Natural killer cell (primary cell): ENCODE data around the gene MTO1. TPM values are rescaled to one million over a fixed set of nuclear protein-coding genes. Genes with fewer than 3 reads are reported as not detected.

Source experiments
- ATAC-seq, 3 donors: fragments of 150-1000 bp in 2 of 3; fragments of 200-7000 bp in 1 of 3; cut with Tn5 transposase; 1 replicate in 1 of 3; 2 replicates in 2 of 3; pipeline ENCODE4 v1.10.0; 2021; ENCODE audit warnings: mild to moderate bottlenecking in 2 of 3, moderate library complexity in 2 of 3
- DNase-seq, 2 donors: peaks; one replicate each; pipeline versions ENCODE4 v3.0.0 to v3.0.0-alpha.2; 2013 to 2021; ENCODE audit warnings: mixed read lengths in 1 of 2
- H3K27ac ChIP-seq: one replicate; pipeline ENCODE4 v1.5.1; 2013; ENCODE audit warnings: mild to moderate bottlenecking, low read length
- H3K27me3 ChIP-seq: one replicate; pipeline ENCODE4 v1.6.1; 2013; ENCODE audit warnings: low read length; ENCODE audit not compliant: control insufficient read depth, insufficient read depth
- H3K36me3 ChIP-seq: one replicate; pipeline ENCODE4 v1.6.1; 2013; ENCODE audit warnings: low read length; ENCODE audit not compliant: control insufficient read depth, insufficient read depth
- H3K4me1 ChIP-seq: one replicate; pipeline ENCODE4 v1.6.1; 2013; ENCODE audit warnings: low read length; ENCODE audit not compliant: control insufficient read depth, insufficient read depth
- H3K4me3 ChIP-seq: one replicate; pipeline ENCODE4 v1.5.1; 2013; ENCODE audit warnings: low read length
- H3K9me3 ChIP-seq: one replicate; pipeline ENCODE4 v1.6.1; 2013; ENCODE audit warnings: low read length; ENCODE audit not compliant: control insufficient read depth, insufficient read depth
- H3K27ac Mint-ChIP-seq, 2 donors: one replicate each; pipeline ENCODE4 v1.8.0; 2022; ENCODE audit warnings: mild to moderate bottlenecking in 2 of 2, mixed read lengths in 2 of 2, moderate library complexity in 1 of 2
- H3K27me3 Mint-ChIP-seq, 2 donors: one replicate each; pipeline ENCODE4 v1.8.0; 2022; ENCODE audit warnings: low read depth in 2 of 2, mixed read lengths in 2 of 2
- H3K36me3 Mint-ChIP-seq: one replicate; pipeline ENCODE4 v1.8.0; 2022; ENCODE audit warnings: mixed read lengths
- H3K4me1 Mint-ChIP-seq, 2 donors: one replicate each; pipeline ENCODE4 v1.8.0; 2022; ENCODE audit warnings: mixed read lengths in 2 of 2
- H3K4me3 Mint-ChIP-seq: one replicate; pipeline ENCODE4 v1.8.0; 2022; ENCODE audit warnings: mild to moderate bottlenecking, moderate library complexity, mixed read lengths
- H3K9me3 Mint-ChIP-seq, 2 donors: one replicate each; pipeline ENCODE4 v1.8.0; 2022; ENCODE audit warnings: mixed read lengths in 2 of 2
- CTCF ChIP-seq: fragments of 200-600 bp; IDR thresholded peaks from one replicate; pipeline ENCODE4 v1.8.0; 2022; ENCODE audit warnings: antibody characterized with exemption
- WGBS: methylation state at CpG from one replicate; pipeline ENCODE4 v1.1.7; 2013; ENCODE audit warnings: missing lambda C conversion rate; ENCODE audit not compliant: insufficient coverage; 5-methylcytosine and 5-hydroxymethylcytosine counted together
- intact Hi-C: fragments of 100-400 bp; cut with micrococcal nuclease; formaldehyde crosslinking; loops from one replicate; pipeline ENCODE4 v1.14.2; 2022
- total RNA-seq, 4 donors: library from RNA; stranded (reverse); fragments of 120-200 nt in 1 of 4; gene quantifications; one replicate each; pipeline versions ENCODE4 v1.2.3 to v1.2.4, GENCODE V29; 2013 to 2022

MTO1 gene
- total RNA-seq, 3 donors from 2014 or later (not counting 1 experiment from before 2014, with no cell fraction given), result 37.8 to 46.1 (median 41.3) TPM

- 2% methylated on average over 47 of the region's 50 CpGs for WGBS
- Histone ChIP-seq H3K4me1 (peaks cover 34% of the 10 kb centered on the region), H3K27me3 (no peaks in the 10 kb centered on the region), H3K27ac (peak overlapping the region; percentile 98), H3K9me3 (no peaks in the 10 kb centered on the region), H3K36me3 (peaks cover 13% of the 10 kb centered on the region), H3K4me3 (peak overlapping the region; percentile 51)
- Mint-ChIP-seq H3K27me3 (peaks cover 3 to 5% of the 10 kb centered on the region in 2 donors), H3K36me3 (peaks cover 10% of the 10 kb centered on the region), H3K27ac (peak overlapping the region; percentile 98 to 100), H3K4me1 (peaks cover 41 to 46% of the 10 kb centered on the region in 2 donors), H3K4me3 (peak overlapping the region; percentile 92), H3K9me3 (no peaks in the 10 kb centered on the region)
- peak; percentile 20 to 45 (median 33) for ATAC-seq
- intact Hi-C loops, result loop anchor here (2.0 to 5.0 kb wide), 2 partner anchors 101 to 129 kb away; partner anchors contain the start of gene SLC17A5
- peak; percentile 75 to 87 for DNase-seq
- TF ChIP-seq CTCF, result no peak
Measured at GRCh38 chr6:73523434-73524123, 62.0 kb downstream of the MTO1 start.

GRCh38 chr6:73525546-73526330 is 64.2 kb downstream of the MTO1 start:
- H3K4me3 ChIP-seq, result no peak overlapping the region
- H3K27me3 ChIP-seq, result no peaks in the 10 kb centered on the region
- H3K9me3 Mint-ChIP-seq, result no peaks in the 10 kb centered on the region
- peak overlapping the region in 1 of 2 donors; percentile 31 for H3K27ac Mint-ChIP-seq
- DNase-seq, result no peak
- no peaks in the 10 kb centered on the region for H3K9me3 ChIP-seq
- intact Hi-C loops, result no loop called here
- no peak overlapping the region for H3K27ac ChIP-seq
- H3K4me3 Mint-ChIP-seq, result no peak overlapping the region
- no peaks in the 10 kb centered on the region for H3K36me3 Mint-ChIP-seq
- TF ChIP-seq CTCF, result no peak
- H3K4me1 Mint-ChIP-seq, result peaks cover 19 to 25% of the 10 kb centered on the region in 2 donors
- H3K27me3 Mint-ChIP-seq, result peaks cover 4 to 5% of the 10 kb centered on the region in 2 donors
- H3K36me3 ChIP-seq, result no peaks in the 10 kb centered on the region
- WGBS, result 100% methylated on average over 3 of the region's 3 CpGs
- no peak for ATAC-seq
- H3K4me1 ChIP-seq, result peaks cover 18% of the 10 kb centered on the region

- no peaks in the 10 kb centered on the region for H3K36me3 Mint-ChIP-seq
- Histone ChIP-seq H3K9me3 (no peaks in the 10 kb centered on the region), H3K36me3 (no peaks in the 10 kb centered on the region), H3K4me1 (peaks cover 4% of the 10 kb centered on the region), H3K27me3 (no peaks in the 10 kb centered on the region), H3K4me3 (no peak overlapping the region), H3K27ac (no peak overlapping the region)
- no peak overlapping the region for H3K27ac Mint-ChIP-seq
- WGBS, result 96% methylated on average over 4 of the region's 7 CpGs
- DNase-seq, result no peak
- intact Hi-C loops, result no loop called here
- H3K9me3 Mint-ChIP-seq, result no peaks in the 10 kb centered on the region
- no peak for ATAC-seq
- H3K4me1 Mint-ChIP-seq, result peaks cover 5% of the 10 kb centered on the region in 2 donors
- no peak for TF ChIP-seq CTCF
- peaks cover 4 to 5% of the 10 kb centered on the region in 2 donors for H3K27me3 Mint-ChIP-seq
- no peak overlapping the region for H3K4me3 Mint-ChIP-seq
Measured at GRCh38 chr6:73528897-73529296, 67.4 kb downstream of the MTO1 start.
